Stromal cell of bone marrow (primary cell): ENCODE results near the gene TVP23C.
"Not testable (repeated sequence)": the region's sequence is repeated elsewhere in the genome, so short reads cannot be mapped to it uniquely, and the experiment has no call there.

Source experiments
- DNase-seq: peaks from one replicate; pipeline ENCODE4 v3.0.0-alpha.2; 2012; ENCODE audit warnings: low read depth

TVP23C gene

DNA sequence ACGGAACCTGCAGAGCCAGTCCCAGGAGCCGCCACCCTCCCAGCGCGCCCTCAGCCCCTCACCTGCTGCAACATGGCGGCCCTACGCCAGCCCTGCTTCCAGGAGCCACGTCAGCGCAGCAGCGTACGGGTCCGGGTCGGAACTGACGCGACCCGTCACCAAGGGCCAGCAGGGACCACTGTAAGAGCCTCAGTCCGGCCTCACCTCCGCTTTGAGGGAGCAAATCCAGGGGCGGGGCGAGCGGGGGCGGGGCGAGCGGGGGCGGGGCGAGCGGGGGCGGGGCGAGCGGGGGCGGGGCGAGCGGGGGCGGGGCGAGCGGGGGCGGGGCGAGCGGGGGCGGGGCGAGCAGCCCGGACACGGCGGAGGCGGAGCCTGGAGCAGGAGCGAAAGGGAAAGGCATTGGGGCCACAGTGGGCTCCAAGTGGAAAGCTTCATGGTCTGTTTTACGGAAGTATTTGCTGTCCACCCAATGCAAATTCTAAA lies at the start of gene TVP23C:
TVP23C (minus strand) TSS at position 109 of the 483 bp plus-strand sequence; CDS start at position 74, 35 bp downstream.
- DNase-seq = peak; percentile 18

GRCh38 chr17:15592960-15593359 lies 29.7 kb upstream of the TVP23C start:
- DNase-seq = not testable (repeated sequence)

DNA sequence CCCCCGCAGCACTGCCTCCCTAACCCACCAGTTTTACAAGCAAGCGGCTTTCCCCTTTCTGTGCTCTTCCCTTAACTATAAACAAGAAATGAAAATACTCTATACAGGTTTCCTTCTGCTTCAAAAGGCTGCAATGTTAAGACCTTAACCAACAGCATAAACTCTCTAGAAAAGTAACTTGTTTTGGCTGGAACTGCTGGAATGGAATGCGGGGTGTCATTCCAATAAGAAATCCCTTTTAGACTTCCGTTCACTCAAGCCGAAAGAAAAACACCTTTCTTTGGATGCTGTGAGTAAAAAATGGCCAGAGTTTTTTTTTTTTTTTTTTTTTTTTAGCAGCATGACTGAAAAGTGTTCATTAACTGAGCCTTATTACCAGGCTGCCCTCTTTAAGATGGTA lies 28.7 kb upstream of the TVP23C start:
- not testable (repeated sequence) for DNase-seq

DNA sequence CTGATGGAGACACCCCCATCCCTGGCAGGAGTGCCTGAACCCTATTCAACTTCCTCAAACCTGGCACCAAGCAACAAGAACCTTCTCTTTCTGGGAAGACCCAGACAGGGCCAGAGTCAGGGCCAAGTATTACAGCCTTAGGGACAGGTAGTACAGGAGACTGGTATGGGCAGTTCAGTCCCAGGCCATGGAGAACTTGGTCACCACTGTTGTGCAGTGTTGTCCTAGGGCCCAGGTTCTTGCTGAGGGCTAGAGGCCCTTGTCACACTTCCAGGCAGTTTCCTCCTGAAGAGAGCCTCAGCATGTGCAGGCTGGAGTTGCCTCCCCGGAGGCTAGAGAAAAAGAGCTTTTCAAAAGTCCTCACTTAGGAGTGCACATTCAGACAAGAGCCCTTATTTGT lies 27.6 kb upstream of the TVP23C start:
- DNase-seq = not testable (repeated sequence)

- not testable (repeated sequence) for DNase-seq
Observed at GRCh38 chr17:15589544-15590536, 26.6 kb upstream of the TVP23C start.

- DNase-seq = not testable (repeated sequence)
Observed at GRCh38 chr17:15588017-15588416, 24.7 kb upstream of the TVP23C start.

DNA sequence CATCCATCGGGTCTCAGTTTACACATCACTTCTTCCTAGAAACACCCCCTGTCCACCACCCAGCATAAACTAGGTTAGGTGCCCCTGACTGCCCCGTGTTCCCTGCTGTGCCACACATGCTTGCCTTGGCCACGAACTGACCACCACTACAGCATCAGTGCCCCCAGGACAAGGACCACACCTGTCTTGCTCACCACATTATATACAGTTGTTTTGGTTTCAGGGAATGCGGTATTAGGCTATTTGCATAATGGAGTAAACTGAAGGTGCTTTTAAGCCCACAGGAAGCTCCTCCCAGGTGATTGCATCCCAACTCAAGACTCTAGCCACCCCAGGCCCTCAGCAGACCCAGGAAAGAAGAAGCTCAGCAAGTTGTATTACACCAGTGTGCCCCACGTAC lies 20.0 kb upstream of the TVP23C start:
- not testable (repeated sequence) for DNase-seq

GRCh38 chr17:15581462-15581861 lies 18.2 kb upstream of the TVP23C start:
- DNase-seq = not testable (repeated sequence)

GRCh38 chr17:15576848-15577247 lies 13.6 kb upstream of the TVP23C start:
- DNase-seq = not testable (repeated sequence)

- DNase-seq = not testable (repeated sequence)
Observed at GRCh38 chr17:15574660-15575059, 11.4 kb upstream of the TVP23C start.

GRCh38 chr17:15573870-15574269 lies 10.6 kb upstream of the TVP23C start:
- not testable (repeated sequence) for DNase-seq

DNA sequence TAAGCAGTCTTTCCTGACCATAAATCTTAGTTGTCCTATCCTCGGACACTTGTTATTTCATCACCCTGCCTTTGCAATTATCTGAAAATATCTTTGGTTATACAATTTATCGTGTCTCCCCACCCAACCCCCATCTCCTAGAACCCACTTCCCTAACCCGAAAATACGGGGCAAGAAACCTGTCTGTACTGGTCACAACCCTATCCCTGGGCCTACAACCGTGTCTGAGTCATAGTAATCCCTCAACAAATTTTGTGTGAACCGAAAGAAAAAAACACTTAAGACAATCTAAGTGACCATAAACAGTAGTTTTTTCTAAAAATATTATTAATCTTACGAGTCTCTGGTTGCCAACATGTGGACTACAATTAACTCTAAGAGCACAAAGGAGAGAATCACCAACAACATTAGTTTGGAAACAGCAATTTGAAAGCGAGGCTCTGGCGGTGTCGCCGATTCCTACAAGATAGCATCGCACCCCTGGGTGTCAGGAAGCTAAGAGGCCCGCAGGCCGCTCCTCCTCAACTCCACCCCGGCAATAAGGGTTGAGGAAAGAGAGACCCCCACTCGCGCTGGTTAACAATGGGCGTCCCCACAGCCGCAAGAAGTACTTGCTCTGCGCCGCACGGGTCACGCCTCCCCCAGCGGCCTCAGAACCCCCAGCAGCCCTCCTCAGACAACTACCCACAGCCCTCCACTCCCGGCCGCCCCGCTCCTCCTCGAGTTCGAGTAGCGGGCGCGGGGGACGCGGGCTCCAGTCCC lies 489 bp downstream of the TVP23C start:
- DNase-seq = not testable (repeated sequence)

- not testable (repeated sequence) for DNase-seq
Observed at GRCh38 chr17:15561439-15561838, 1.8 kb downstream of the TVP23C start.

DNA sequence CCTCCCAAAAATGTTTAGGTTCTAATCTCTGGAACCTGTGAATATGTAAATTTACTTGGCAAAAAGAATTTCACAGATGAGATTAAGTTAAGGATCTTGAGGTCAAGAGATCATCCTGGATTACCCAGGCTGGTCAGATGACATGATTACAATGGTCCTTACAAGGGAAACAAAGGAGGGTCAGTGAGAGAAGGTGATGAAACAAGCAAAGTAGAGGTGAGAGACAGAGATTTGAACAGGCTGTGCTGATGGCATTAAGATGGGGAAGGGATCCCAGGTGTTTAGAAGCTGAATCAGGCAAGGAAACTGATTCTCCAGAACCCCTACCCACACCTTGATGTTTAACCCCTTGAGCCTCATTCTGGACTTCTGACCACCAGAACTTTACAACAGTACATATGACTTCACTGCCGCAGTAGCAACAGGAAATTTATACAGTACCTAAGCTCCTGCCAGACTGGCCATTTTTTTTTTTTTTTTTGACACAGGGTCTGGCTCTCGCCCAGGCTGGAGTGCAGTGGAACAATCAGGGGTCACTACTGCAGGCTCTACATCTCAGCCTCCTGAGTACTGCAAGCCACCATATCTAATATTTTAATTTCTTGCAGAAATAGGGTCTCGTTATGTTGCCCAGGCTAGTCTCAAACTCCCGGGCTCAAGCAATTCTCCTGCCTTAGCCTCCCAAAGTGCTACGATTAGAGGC lies 4.7 kb downstream of the TVP23C start:
- DNase-seq = not testable (repeated sequence)

DNA sequence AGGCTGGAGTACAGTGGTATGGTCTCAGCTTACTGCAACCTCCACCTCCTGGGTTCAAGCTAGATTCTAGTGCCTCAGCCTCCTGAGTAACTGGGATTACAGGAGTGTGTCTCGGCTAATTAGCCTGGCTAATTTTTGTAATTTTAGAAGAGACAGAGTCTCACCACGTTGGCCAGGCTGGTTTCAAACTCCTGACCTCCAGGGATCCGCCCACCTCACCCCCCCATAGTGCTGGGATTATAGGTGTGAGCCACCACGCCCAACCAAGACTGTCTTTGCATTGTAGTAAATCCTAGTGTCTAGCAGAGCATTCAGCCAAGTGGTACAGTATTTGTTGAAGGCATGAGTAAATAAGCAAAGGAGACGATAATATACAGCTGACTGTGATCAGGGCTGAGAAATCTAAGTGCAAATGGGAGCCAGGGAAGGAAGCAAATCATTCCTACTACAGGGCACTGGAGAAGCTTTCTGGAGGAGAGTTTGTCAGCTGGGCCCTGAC lies 5.9 kb downstream of the TVP23C start:
- DNase-seq = not testable (repeated sequence)

GRCh38 chr17:15552932-15553331 lies 10.4 kb downstream of the TVP23C start:
- not testable (repeated sequence) for DNase-seq

GRCh38 chr17:15549552-15549951 lies 13.7 kb downstream of the TVP23C start:
- DNase-seq = not testable (repeated sequence)

DNA sequence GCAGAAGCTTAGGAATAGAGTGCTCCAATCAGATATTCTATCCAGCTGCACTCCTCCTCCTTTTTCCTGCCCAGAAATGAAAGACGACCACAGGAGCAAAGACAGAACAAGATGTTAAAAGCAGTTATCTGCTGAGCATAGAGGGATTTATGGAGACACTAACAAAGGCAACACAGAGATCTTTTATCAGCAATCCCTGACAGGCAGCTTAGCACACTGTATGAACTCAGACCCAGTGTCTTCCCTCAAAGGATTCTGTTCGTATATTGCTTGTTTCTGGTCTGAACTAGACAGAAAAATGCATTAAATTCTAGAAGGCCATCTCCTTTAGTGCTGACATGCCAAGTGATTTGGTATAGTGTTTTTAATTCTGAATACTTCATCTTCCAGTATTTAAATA lies 16.7 kb downstream of the TVP23C start:
- DNase-seq = not testable (repeated sequence)

- DNase-seq = not testable (repeated sequence)
Observed at GRCh38 chr17:15540371-15541219, 22.7 kb downstream of the TVP23C start.

GRCh38 chr17:15533122-15533521 lies 30.2 kb downstream of the TVP23C start:
- DNase-seq = not testable (repeated sequence)
